Measurements from ENCODE around the gene SOX12.

DNA sequence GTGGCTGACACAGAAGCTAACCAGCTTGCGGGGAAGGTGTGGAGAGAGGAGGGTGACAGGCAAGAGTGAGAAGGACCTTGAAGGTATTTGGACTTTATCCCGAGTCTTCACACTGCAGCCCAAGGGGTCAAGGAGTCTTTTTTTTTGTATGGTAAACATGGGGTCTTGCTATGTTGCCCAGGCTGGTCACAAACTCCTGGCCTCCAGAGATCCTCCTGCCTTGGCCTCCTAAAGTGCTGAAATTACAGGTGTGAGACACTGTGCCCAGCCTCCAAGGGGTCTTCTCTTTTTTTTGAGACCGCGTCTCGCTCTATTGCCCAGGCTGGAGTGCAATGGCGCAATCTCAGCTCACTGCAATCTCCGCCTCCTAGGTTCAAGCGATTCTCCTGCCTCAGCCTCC, 9.2 kb downstream of the SOX12 start:
- TF ChIP-seq SIN3A (IDR thresholded peaks at IDR 0.05; ENCODE audit: low read depth) (no peak), EZH2 (IDR thresholded peaks at IDR 0.05) (no peak), JUND (IDR thresholded peaks at IDR 0.05) (no peak), ZNF274 (IDR thresholded peaks at IDR 0.05; ENCODE audit: low read depth, low read length) (no peak), YY1 (IDR thresholded peaks at IDR 0.05; ENCODE audit: extremely low read depth, insufficient replicate concordance, low read depth, low read length) (no peak), EGR1 (IDR thresholded peaks at IDR 0.05; ENCODE audit: low read depth) (no peak), POLR2A (IDR thresholded peaks at IDR 0.05; ENCODE audit: borderline replicate concordance, extremely low read depth, insufficient read depth, insufficient read length) (no peak)
- TF ChIP-seq, protein P1, sequence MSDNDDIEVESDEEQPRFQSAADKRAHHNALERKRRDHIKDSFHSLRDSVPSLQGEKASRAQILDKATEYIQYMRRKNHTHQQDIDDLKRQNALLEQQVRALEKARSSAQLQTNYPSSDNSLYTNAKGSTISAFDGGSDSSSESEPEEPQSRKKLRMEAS (IDR thresholded peaks at IDR 0.05): no peak
- TF ChIP-seq, protein P2, sequence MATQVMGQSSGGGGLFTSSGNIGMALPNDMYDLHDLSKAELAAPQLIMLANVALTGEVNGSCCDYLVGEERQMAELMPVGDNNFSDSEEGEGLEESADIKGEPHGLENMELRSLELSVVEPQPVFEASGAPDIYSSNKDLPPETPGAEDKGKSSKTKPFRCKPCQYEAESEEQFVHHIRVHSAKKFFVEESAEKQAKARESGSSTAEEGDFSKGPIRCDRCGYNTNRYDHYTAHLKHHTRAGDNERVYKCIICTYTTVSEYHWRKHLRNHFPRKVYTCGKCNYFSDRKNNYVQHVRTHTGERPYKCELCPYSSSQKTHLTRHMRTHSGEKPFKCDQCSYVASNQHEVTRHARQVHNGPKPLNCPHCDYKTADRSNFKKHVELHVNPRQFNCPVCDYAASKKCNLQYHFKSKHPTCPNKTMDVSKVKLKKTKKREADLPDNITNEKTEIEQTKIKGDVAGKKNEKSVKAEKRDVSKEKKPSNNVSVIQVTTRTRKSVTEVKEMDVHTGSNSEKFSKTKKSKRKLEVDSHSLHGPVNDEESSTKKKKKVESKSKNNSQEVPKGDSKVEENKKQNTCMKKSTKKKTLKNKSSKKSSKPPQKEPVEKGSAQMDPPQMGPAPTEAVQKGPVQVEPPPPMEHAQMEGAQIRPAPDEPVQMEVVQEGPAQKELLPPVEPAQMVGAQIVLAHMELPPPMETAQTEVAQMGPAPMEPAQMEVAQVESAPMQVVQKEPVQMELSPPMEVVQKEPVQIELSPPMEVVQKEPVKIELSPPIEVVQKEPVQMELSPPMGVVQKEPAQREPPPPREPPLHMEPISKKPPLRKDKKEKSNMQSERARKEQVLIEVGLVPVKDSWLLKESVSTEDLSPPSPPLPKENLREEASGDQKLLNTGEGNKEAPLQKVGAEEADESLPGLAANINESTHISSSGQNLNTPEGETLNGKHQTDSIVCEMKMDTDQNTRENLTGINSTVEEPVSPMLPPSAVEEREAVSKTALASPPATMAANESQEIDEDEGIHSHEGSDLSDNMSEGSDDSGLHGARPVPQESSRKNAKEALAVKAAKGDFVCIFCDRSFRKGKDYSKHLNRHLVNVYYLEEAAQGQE (IDR thresholded peaks at IDR 0.05; ENCODE audit: low read depth): no peak
- TF ChIP-seq, protein P3, sequence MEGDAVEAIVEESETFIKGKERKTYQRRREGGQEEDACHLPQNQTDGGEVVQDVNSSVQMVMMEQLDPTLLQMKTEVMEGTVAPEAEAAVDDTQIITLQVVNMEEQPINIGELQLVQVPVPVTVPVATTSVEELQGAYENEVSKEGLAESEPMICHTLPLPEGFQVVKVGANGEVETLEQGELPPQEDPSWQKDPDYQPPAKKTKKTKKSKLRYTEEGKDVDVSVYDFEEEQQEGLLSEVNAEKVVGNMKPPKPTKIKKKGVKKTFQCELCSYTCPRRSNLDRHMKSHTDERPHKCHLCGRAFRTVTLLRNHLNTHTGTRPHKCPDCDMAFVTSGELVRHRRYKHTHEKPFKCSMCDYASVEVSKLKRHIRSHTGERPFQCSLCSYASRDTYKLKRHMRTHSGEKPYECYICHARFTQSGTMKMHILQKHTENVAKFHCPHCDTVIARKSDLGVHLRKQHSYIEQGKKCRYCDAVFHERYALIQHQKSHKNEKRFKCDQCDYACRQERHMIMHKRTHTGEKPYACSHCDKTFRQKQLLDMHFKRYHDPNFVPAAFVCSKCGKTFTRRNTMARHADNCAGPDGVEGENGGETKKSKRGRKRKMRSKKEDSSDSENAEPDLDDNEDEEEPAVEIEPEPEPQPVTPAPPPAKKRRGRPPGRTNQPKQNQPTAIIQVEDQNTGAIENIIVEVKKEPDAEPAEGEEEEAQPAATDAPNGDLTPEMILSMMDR (IDR thresholded peaks at IDR 0.05 in 2 of 3, conservative IDR thresholded peaks at IDR 0.05 in 1 of 3; ENCODE audit: borderline replicate concordance in 1 of 3, insufficient read depth in 1 of 3, low read depth in 2 of 3, low read length in 2 of 3): no peak

Data from HCT116 (cell line).